Hypothalamus (tissue), 51 donors: ENCODE data around the gene GUCA1A.
"Not testable (repeated sequence)": the region's sequence is repeated elsewhere in the genome, so short reads cannot be mapped to it uniquely, and the experiment has no call there.

ENCODE experiments used
- DNase-seq, 51 donors: peaks; one replicate each; lab custom pipeline; 2025; lab: John Stamatoyannopoulos, UW

The GUCA1A gene

GRCh38 chr6:42142118-42142835, 30.9 kb upstream of the GUCA1A start, which contains the start of gene C6orf132:
Gene C6orf132 (minus strand): TSS chr6:42142620. CDS start chr6:42142444, 176 bp downstream.
- no peak for DNase-seq

GRCh38 chr6:42147138-42147562, 26.0 kb upstream of the GUCA1A start:
- no peak for DNase-seq

- DNase-seq = no peak
Measured at GRCh38 chr6:42148058-42148457, 25.1 kb upstream of the GUCA1A start.

- DNase-seq = no peak
Measured at GRCh38 chr6:42150254-42150653, 22.9 kb upstream of the GUCA1A start.

- no peak for DNase-seq
Measured at GRCh38 chr6:42152024-42152423, 21.1 kb upstream of the GUCA1A start.

GRCh38 chr6:42152528-42153213, 20.5 kb upstream of the GUCA1A start:
- not testable (repeated sequence) for DNase-seq

GRCh38 chr6:42153921-42154320, 19.2 kb upstream of the GUCA1A start:
- no peak for DNase-seq

GRCh38 chr6:42154461-42155209, 18.5 kb upstream of the GUCA1A start:
- no peak for DNase-seq

GRCh38 chr6:42155293-42155692, 17.9 kb upstream of the GUCA1A start:
- no peak for DNase-seq

GRCh38 chr6:42156638-42157037, 16.5 kb upstream of the GUCA1A start:
- no peak for DNase-seq

GRCh38 chr6:42158011-42158410, 15.2 kb upstream of the GUCA1A start:
- no peak for DNase-seq

GRCh38 chr6:42158631-42159030, 14.5 kb upstream of the GUCA1A start:
- DNase-seq = no peak

GRCh38 chr6:42159431-42160024, 13.6 kb upstream of the GUCA1A start:
- DNase-seq = no peak

GRCh38 chr6:42162384-42162783, 10.8 kb upstream of the GUCA1A start:
- no peak for DNase-seq

GRCh38 chr6:42162812-42163211, 10.4 kb upstream of the GUCA1A start:
- DNase-seq = no peak

- DNase-seq = no peak
Measured at GRCh38 chr6:42163981-42164380, 9.2 kb upstream of the GUCA1A start.

GRCh38 chr6:42165016-42165415, 8.1 kb upstream of the GUCA1A start:
- no peak for DNase-seq

- DNase-seq = peak in 38 of 51 donors; percentile 2 to 56 (median 12)
Measured at GRCh38 chr6:42166444-42167141, 6.6 kb upstream of the GUCA1A start.

GRCh38 chr6:42168650-42169049, 4.5 kb upstream of the GUCA1A start:
- no peak for DNase-seq

- DNase-seq = not testable (repeated sequence)
Measured at GRCh38 chr6:42169780-42170179, 3.4 kb upstream of the GUCA1A start.
